Measurements from ENCODE around the gene OTUD1. TPM values are rescaled to one million over a fixed set of nuclear protein-coding genes. Genes with fewer than 3 reads are reported as not detected.

Gene OTUD1
- polyA plus RNA-seq, 1 donor (not counting 4 experiments of a cell fraction or from before 2014, with no cell fraction given), result 4.7 TPM

DNA sequence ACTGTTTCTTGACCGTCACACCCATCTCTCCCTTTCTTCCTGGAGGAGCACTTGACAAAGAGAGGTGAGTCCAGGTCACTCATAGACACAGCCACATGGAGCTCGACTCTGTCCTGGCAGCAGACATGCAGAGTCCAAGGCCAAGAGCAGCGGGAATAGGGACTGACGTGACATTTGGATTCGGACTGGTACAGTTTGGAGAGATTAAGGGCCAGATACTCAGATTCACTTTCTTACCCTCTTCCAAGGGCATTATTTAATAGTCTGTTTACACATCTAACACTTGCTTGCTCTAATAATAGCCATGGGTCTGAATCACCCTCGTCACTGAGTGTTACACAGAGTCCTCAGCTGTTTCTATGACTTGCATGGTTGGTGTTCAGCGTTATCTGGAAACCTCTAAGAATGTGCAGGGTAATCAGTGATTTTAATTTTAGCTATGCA, 39.2 kb upstream of the OTUD1 start:
- dilution Hi-C loops (cut with MboI; ENCODE audit: extremely low pct_ligation_motif_present, low sequenced_read_pairs), result no loop called here
- H3K9ac ChIP-seq (ENCODE audit: control insufficient read depth, extremely low read depth, insufficient read depth, low read length), result no peak overlapping the region
- TF ChIP-seq, protein P1, sequence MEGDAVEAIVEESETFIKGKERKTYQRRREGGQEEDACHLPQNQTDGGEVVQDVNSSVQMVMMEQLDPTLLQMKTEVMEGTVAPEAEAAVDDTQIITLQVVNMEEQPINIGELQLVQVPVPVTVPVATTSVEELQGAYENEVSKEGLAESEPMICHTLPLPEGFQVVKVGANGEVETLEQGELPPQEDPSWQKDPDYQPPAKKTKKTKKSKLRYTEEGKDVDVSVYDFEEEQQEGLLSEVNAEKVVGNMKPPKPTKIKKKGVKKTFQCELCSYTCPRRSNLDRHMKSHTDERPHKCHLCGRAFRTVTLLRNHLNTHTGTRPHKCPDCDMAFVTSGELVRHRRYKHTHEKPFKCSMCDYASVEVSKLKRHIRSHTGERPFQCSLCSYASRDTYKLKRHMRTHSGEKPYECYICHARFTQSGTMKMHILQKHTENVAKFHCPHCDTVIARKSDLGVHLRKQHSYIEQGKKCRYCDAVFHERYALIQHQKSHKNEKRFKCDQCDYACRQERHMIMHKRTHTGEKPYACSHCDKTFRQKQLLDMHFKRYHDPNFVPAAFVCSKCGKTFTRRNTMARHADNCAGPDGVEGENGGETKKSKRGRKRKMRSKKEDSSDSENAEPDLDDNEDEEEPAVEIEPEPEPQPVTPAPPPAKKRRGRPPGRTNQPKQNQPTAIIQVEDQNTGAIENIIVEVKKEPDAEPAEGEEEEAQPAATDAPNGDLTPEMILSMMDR (optimal IDR thresholded peaks at IDR 0.05 in 1 of 3, IDR thresholded peaks at IDR 0.05 in 1 of 3, conservative IDR thresholded peaks at IDR 0.05 in 1 of 3; ENCODE audit: extremely low read depth in 1 of 3, insufficient read depth in 2 of 3, low read length in 3 of 3), result no peak
- no peak for TF ChIP-seq EZH2 (IDR thresholded peaks at IDR 0.05; ENCODE audit: low read length)
- no peak overlapping the region for H2AFZ ChIP-seq (ENCODE audit: control insufficient read depth, low read length)
- no peaks in the 10 kb centered on the region for H3K36me3 ChIP-seq (ENCODE audit: control insufficient read depth in 2 of 2, extremely low read depth in 1 of 2, insufficient read depth in 2 of 2, low read length in 2 of 2)
- no peaks in the 10 kb centered on the region for H3K79me2 ChIP-seq (ENCODE audit: control insufficient read depth, insufficient read depth, low read length)
- no peaks in the 10 kb centered on the region for H4K20me1 ChIP-seq (ENCODE audit: control insufficient read depth, extremely low read depth, insufficient read depth, low read length)
- no peaks in the 10 kb centered on the region for H3K9me1 ChIP-seq (ENCODE audit: control insufficient read depth, extremely low read depth, insufficient read depth, low read length)
- no peaks in the 10 kb centered on the region for H3K9me3 ChIP-seq (ENCODE audit: control insufficient read depth, low read depth, low read length)
- H3K4me3 ChIP-seq (ENCODE audit: control insufficient read depth in 2 of 3, extremely low read depth in 1 of 3, insufficient read depth in 2 of 3, low read depth in 1 of 3, low read length in 3 of 3), result no peak overlapping the region
- FAIRE-seq (no peak), DNase-seq (ENCODE audit: low read depth, low spot score) (no peak)
- H3K27ac ChIP-seq (ENCODE audit: control insufficient read depth, insufficient read depth, low read length), result no peak overlapping the region
- H3K27me3 ChIP-seq (ENCODE audit: control insufficient read depth, extremely low read depth, insufficient read depth, low read length), result no peaks in the 10 kb centered on the region
- H3K4me2 ChIP-seq (ENCODE audit: control insufficient read depth, extremely low read depth, insufficient read depth, low read depth, low read length), result no peak overlapping the region
- H3K4me1 ChIP-seq (ENCODE audit: control insufficient read depth, extremely low read depth, insufficient read depth, low read length), result peaks cover 4% of the 10 kb centered on the region

DNA sequence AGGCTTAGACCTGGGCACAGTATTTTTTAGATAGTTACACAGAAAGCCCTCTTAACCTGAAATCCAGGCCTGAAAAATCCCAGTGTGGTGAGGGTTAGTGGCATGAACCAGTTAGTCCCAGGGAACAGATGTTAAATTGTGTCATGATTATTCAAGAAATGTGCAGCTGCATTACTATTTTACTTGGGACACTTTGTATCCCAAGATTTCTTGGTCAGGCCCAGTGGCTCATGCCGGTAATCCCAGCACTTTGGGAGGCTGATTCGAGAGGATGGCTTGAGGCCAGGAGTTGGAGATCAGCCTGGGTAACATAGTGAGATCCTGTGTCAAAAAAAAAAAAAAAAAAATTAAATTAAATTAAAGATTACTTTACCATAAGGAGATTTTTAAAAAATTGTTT, 36.0 kb upstream of the OTUD1 start:
- H3K27me3 ChIP-seq (ENCODE audit: control insufficient read depth, extremely low read depth, insufficient read depth, low read length), result no peaks in the 10 kb centered on the region

More for the DNA sequence above, 36.0 kb upstream of the OTUD1 start:
- H4K20me1 ChIP-seq (ENCODE audit: control insufficient read depth, extremely low read depth, insufficient read depth, low read length), result no peaks in the 10 kb centered on the region
- no peak overlapping the region for H3K4me2 ChIP-seq (ENCODE audit: control insufficient read depth, extremely low read depth, insufficient read depth, low read depth, low read length)
- H2AFZ ChIP-seq (ENCODE audit: control insufficient read depth, low read length), result no peak overlapping the region
- no peaks in the 10 kb centered on the region for H3K36me3 ChIP-seq (ENCODE audit: control insufficient read depth in 2 of 2, extremely low read depth in 1 of 2, insufficient read depth in 2 of 2, low read length in 2 of 2)
- no peaks in the 10 kb centered on the region for H3K9me3 ChIP-seq (ENCODE audit: control insufficient read depth, low read depth, low read length)
- no peaks in the 10 kb centered on the region for H3K4me1 ChIP-seq (ENCODE audit: control insufficient read depth, extremely low read depth, insufficient read depth, low read length)
- H3K4me3 ChIP-seq (ENCODE audit: control insufficient read depth in 2 of 3, extremely low read depth in 1 of 3, insufficient read depth in 2 of 3, low read depth in 1 of 3, low read length in 3 of 3), result no peak overlapping the region
- no peak for FAIRE-seq
- no peaks in the 10 kb centered on the region for H3K79me2 ChIP-seq (ENCODE audit: control insufficient read depth, insufficient read depth, low read length)
- dilution Hi-C loops (cut with MboI; ENCODE audit: extremely low pct_ligation_motif_present, low sequenced_read_pairs), result no loop called here
- TF ChIP-seq, protein P1 (optimal IDR thresholded peaks at IDR 0.05 in 1 of 3, IDR thresholded peaks at IDR 0.05 in 1 of 3, conservative IDR thresholded peaks at IDR 0.05 in 1 of 3; ENCODE audit: extremely low read depth in 1 of 3, insufficient read depth in 2 of 3, low read length in 3 of 3), result no peak
- no peak for TF ChIP-seq EZH2 (IDR thresholded peaks at IDR 0.05; ENCODE audit: low read length)
- H3K27ac ChIP-seq (ENCODE audit: control insufficient read depth, insufficient read depth, low read length), result no peak overlapping the region
- H3K9me1 ChIP-seq (ENCODE audit: control insufficient read depth, extremely low read depth, insufficient read depth, low read length), result no peaks in the 10 kb centered on the region
- no peak for DNase-seq (ENCODE audit: low read depth, low spot score)
- H3K9ac ChIP-seq (ENCODE audit: control insufficient read depth, extremely low read depth, insufficient read depth, low read length), result no peak overlapping the region
